Naive thymus-derived CD4-positive, alpha-beta T cell (primary cell): ENCODE results near the gene AIF1L. TPM values are rescaled to one million over a fixed set of nuclear protein-coding genes. Genes with fewer than 3 reads are reported as not detected.

ENCODE experiments used
- ATAC-seq: fragments of 150-1000 bp; cut with Tn5 transposase; 2 replicates; pipeline ENCODE4 v1.10.0; 2021; ENCODE audit warnings: mild to moderate bottlenecking, moderate library complexity
- CTCF ChIA-PET: fragments of 350-600 bp; sonication (Branson Sonifier 250); formaldehyde crosslinking; loops from one replicate; lab custom pipeline; 2021; ENCODE audit warnings: antibody characterized with exemption; lab: Charles Lee
- POLR2A ChIA-PET: fragments of 350-600 bp; sonication (Branson Sonifier 250); formaldehyde crosslinking; loops from one replicate; lab custom pipeline; 2021; ENCODE audit warnings: antibody characterized with exemption, inconsistent platforms; lab: Charles Lee
- DNase-seq, 9 donors: peaks; one replicate each; pipeline versions ENCODE4 v3.0.0 to v3.0.0-alpha.2; 2020 to 2022; ENCODE audit warnings: mixed read lengths in 1 of 9
- H3K27ac ChIP-seq: one replicate; pipeline ENCODE4 v1.7.0; 2013; ENCODE audit warnings: mild to moderate bottlenecking, low read depth, low read length, moderate library complexity
- H3K27me3 ChIP-seq, 2 donors: one replicate each; pipeline ENCODE4 v1.7.0; 2013; ENCODE audit warnings: low read length in 2 of 2, mild to moderate bottlenecking in 2 of 2, moderate library complexity in 2 of 2; ENCODE audit not compliant: control insufficient read depth in 2 of 2, insufficient read depth in 2 of 2
- H3K36me3 ChIP-seq, 3 experiments: 1 replicate in 2 of 3; 2 replicates in 1 of 3; pipeline ENCODE4 v1.7.0; 2013; ENCODE audit warnings: low read length in 3 of 3, mild to moderate bottlenecking in 3 of 3, moderate library complexity in 1 of 3; ENCODE audit not compliant: insufficient read depth in 3 of 3, control insufficient read depth in 2 of 3
- H3K4me1 ChIP-seq, 2 donors: one replicate each; pipeline ENCODE4 v1.7.0; 2013; ENCODE audit warnings: low read length in 2 of 2, mild to moderate bottlenecking in 2 of 2, moderate library complexity in 1 of 2; ENCODE audit not compliant: control insufficient read depth in 2 of 2, insufficient read depth in 2 of 2
- H3K4me3 ChIP-seq: 2 replicates; pipeline ENCODE4 v1.7.0; 2013; ENCODE audit warnings: mild to moderate bottlenecking, low read length
- H3K9me3 ChIP-seq, 3 experiments: 1 replicate in 2 of 3; 2 replicates in 1 of 3; pipeline ENCODE4 v1.7.0; 2013; ENCODE audit warnings: low read length in 3 of 3; ENCODE audit not compliant: control insufficient read depth in 2 of 3
- H3K27ac Mint-ChIP-seq, 9 donors: one replicate each; pipeline ENCODE4 v1.8.0; 2020 to 2022; ENCODE audit warnings: mixed read lengths in 9 of 9, mild to moderate bottlenecking in 8 of 9, moderate library complexity in 5 of 9, inconsistent platforms in 2 of 9
- H3K27me3 Mint-ChIP-seq, 5 donors: one replicate each; pipeline ENCODE4 v1.8.0; 2021 to 2022; ENCODE audit warnings: mixed read lengths in 5 of 5, mild to moderate bottlenecking in 1 of 5
- H3K36me3 Mint-ChIP-seq, 5 donors: one replicate each; pipeline ENCODE4 v1.8.0; 2020 to 2022; ENCODE audit warnings: mixed read lengths in 5 of 5, mild to moderate bottlenecking in 3 of 5, inconsistent platforms in 1 of 5
- H3K4me1 Mint-ChIP-seq, 7 donors: one replicate each; pipeline ENCODE4 v1.8.0; 2020 to 2022; ENCODE audit warnings: mixed read lengths in 7 of 7, mild to moderate bottlenecking in 3 of 7, inconsistent platforms in 1 of 7
- H3K4me3 Mint-ChIP-seq, 10 donors: one replicate each; pipeline ENCODE4 v1.8.0; 2020 to 2022; ENCODE audit warnings: mild to moderate bottlenecking in 10 of 10, mixed read lengths in 10 of 10, moderate library complexity in 6 of 10, inconsistent platforms in 2 of 10
- H3K9me3 Mint-ChIP-seq, 11 donors: one replicate each; pipeline ENCODE4 v1.8.0; 2020 to 2022; ENCODE audit warnings: mixed read lengths in 11 of 11, mild to moderate bottlenecking in 4 of 11, inconsistent platforms in 1 of 11, moderate library complexity in 1 of 11
- intact Hi-C, 2 donors: fragments of 100-400 bp; cut with micrococcal nuclease; formaldehyde crosslinking; loops; one replicate each; pipeline ENCODE4 v1.15.1; 2023
- polyA plus RNA-seq, 2 donors: library from polyadenylated mRNA; unstranded; fragments of 300-500 nt; fragmentation: Illumina TruSeq; gene quantifications; one replicate each; pipeline ENCODE4 v1.2.3, GENCODE V29; 2021
- total RNA-seq, 6 experiments: library from RNA in 5 of 6; stranded (reverse) in 5 of 6; gene quantifications; 1 replicate in 5 of 6; 2 replicates in 1 of 6; pipeline ENCODE4 v1.2.3 and lab custom pipeline; 2021 to 2026

AIF1L gene
- total and polyA plus RNA-seq, 7 experiments from 2014 or later, result 0.10 to 0.44 (median 0.22) TPM; not detected in 1

GRCh38 chr9:131076347-131077195 lies 19.8 kb upstream of the AIF1L start:
- DNase-seq (no peak), ATAC-seq (no peak)
- H3K4me3 Mint-ChIP-seq, result no peak overlapping the region
- H3K36me3 Mint-ChIP-seq, result no peaks in the 10 kb centered on the region
- no peaks in the 10 kb centered on the region for H3K36me3 ChIP-seq
- no peaks in the 10 kb centered on the region for H3K27me3 ChIP-seq
- no peaks in the 10 kb centered on the region for H3K27me3 Mint-ChIP-seq
- CTCF ChIA-PET, result no interaction called here
- H3K27ac Mint-ChIP-seq, result no peak overlapping the region
- H3K4me1 Mint-ChIP-seq, result no peaks in the 10 kb centered on the region
- H3K9me3 ChIP-seq, result no peaks in the 10 kb centered on the region
- intact Hi-C loops, result no loop called here
- no peak overlapping the region for H3K27ac ChIP-seq
- POLR2A ChIA-PET, result no interaction called here
- H3K4me1 ChIP-seq, result no peaks in the 10 kb centered on the region
- no peak overlapping the region for H3K4me3 ChIP-seq
- no peaks in the 10 kb centered on the region for H3K9me3 Mint-ChIP-seq

GRCh38 chr9:131078427-131079366 lies 17.6 kb upstream of the AIF1L start:
- no peak overlapping the region for H3K4me3 ChIP-seq
- no peak overlapping the region for H3K4me3 Mint-ChIP-seq
- POLR2A ChIA-PET, result no interaction called here
- H3K36me3 Mint-ChIP-seq, result no peaks in the 10 kb centered on the region
- no peaks in the 10 kb centered on the region for H3K36me3 ChIP-seq
- ATAC-seq (no peak), DNase-seq (no peak)
- H3K27ac Mint-ChIP-seq, result no peak overlapping the region
- H3K27ac ChIP-seq, result no peak overlapping the region
- H3K27me3 ChIP-seq, result no peaks in the 10 kb centered on the region
- no peaks in the 10 kb centered on the region for H3K4me1 ChIP-seq
- CTCF ChIA-PET, result interaction anchor here (0.5 to 1.1 kb wide), 2 partner anchors 21 to 32 kb away, joined by 3 read pairs; no protein-coding TSS in a partner anchor
- H3K9me3 ChIP-seq, result no peaks in the 10 kb centered on the region
- H3K9me3 Mint-ChIP-seq, result no peaks in the 10 kb centered on the region
- H3K27me3 Mint-ChIP-seq, result no peaks in the 10 kb centered on the region
- intact Hi-C loops, result no loop called here
- H3K4me1 Mint-ChIP-seq, result no peaks in the 10 kb centered on the region

GRCh38 chr9:131080589-131080988 lies 15.7 kb upstream of the AIF1L start:
- Histone ChIP-seq H3K4me1 (no peaks in the 10 kb centered on the region), H3K36me3 (no peaks in the 10 kb centered on the region), H3K27me3 (no peaks in the 10 kb centered on the region), H3K4me3 (no peak overlapping the region), H3K9me3 (no peaks in the 10 kb centered on the region), H3K27ac (no peak overlapping the region)
- POLR2A ChIA-PET, result no interaction called here
- H3K27ac Mint-ChIP-seq, result no peak overlapping the region
- DNase-seq, result no peak
- H3K9me3 Mint-ChIP-seq, result no peaks in the 10 kb centered on the region
- ATAC-seq, result no peak
- no peaks in the 10 kb centered on the region for H3K36me3 Mint-ChIP-seq
- intact Hi-C loops, result no loop called here
- no peak overlapping the region for H3K4me3 Mint-ChIP-seq
- H3K27me3 Mint-ChIP-seq, result peaks cover 0 to 2% (median 0%) of the 10 kb centered on the region in 5 donors
- no peaks in the 10 kb centered on the region for H3K4me1 Mint-ChIP-seq
- CTCF ChIA-PET, result no interaction called here

GRCh38 chr9:131081868-131082267 lies 14.5 kb upstream of the AIF1L start:
- no peaks in the 10 kb centered on the region for H3K27me3 ChIP-seq
- no peaks in the 10 kb centered on the region for H3K4me1 ChIP-seq
- H3K27me3 Mint-ChIP-seq, result peaks cover 0 to 2% (median 0%) of the 10 kb centered on the region in 5 donors
- POLR2A ChIA-PET, result no interaction called here
- DNase-seq, result no peak
- no peak overlapping the region for H3K4me3 Mint-ChIP-seq
- H3K9me3 Mint-ChIP-seq, result no peaks in the 10 kb centered on the region
- no peak overlapping the region for H3K4me3 ChIP-seq
- CTCF ChIA-PET, result no interaction called here
- H3K9me3 ChIP-seq, result no peaks in the 10 kb centered on the region
- no peak overlapping the region for H3K27ac ChIP-seq
- no peaks in the 10 kb centered on the region for H3K36me3 Mint-ChIP-seq
- intact Hi-C loops, result no loop called here
- no peaks in the 10 kb centered on the region for H3K4me1 Mint-ChIP-seq
- no peaks in the 10 kb centered on the region for H3K36me3 ChIP-seq
- no peak for ATAC-seq
- no peak overlapping the region for H3K27ac Mint-ChIP-seq

GRCh38 chr9:131082774-131083512 lies 13.4 kb upstream of the AIF1L start:
- Histone ChIP-seq H3K4me1 (no peaks in the 10 kb centered on the region), H3K27me3 (no peaks in the 10 kb centered on the region), H3K4me3 (no peak overlapping the region), H3K36me3 (no peaks in the 10 kb centered on the region), H3K27ac (no peak overlapping the region), H3K9me3 (no peaks in the 10 kb centered on the region)
- Mint-ChIP-seq H3K36me3 (no peaks in the 10 kb centered on the region), H3K4me3 (no peak overlapping the region), H3K27ac (no peak overlapping the region), H3K9me3 (no peaks in the 10 kb centered on the region), H3K27me3 (peaks cover 0 to 2% (median 0%) of the 10 kb centered on the region in 5 donors), H3K4me1 (no peaks in the 10 kb centered on the region)
- ChIA-PET POLR2A (no interaction called here), CTCF (interaction anchor here (0.6 kb wide), 1 partner anchor 36 kb away, joined by 3 read pairs; no protein-coding TSS in a partner anchor)
- ATAC-seq (no peak), DNase-seq (no peak)
- intact Hi-C loops, result no loop called here

- no peak overlapping the region for H3K4me3 ChIP-seq
- H3K4me1 ChIP-seq, result no peaks in the 10 kb centered on the region
- Mint-ChIP-seq H3K4me1 (no peaks in the 10 kb centered on the region), H3K27ac (peak overlapping the region in 1 of 9 donors; percentile 33), H3K4me3 (no peak overlapping the region), H3K27me3 (peaks cover 0 to 2% (median 0%) of the 10 kb centered on the region in 5 donors), H3K36me3 (no peaks in the 10 kb centered on the region), H3K9me3 (peaks cover 0 to 1% (median 0%) of the 10 kb centered on the region in 11 donors)
- POLR2A ChIA-PET, result no interaction called here
- no peaks in the 10 kb centered on the region for H3K9me3 ChIP-seq
- no peak overlapping the region for H3K27ac ChIP-seq
- CTCF ChIA-PET, result no interaction called here
- H3K27me3 ChIP-seq, result no peaks in the 10 kb centered on the region
- DNase-seq, result no peak
- intact Hi-C loops, result no loop called here
- H3K36me3 ChIP-seq, result no peaks in the 10 kb centered on the region
- ATAC-seq, result no peak
Measured at GRCh38 chr9:131084661-131085369, 11.5 kb upstream of the AIF1L start.
